SJSA1 (cell line): Measurements from ENCODE around the gene RAB34. TPM values are rescaled to one million over a fixed set of nuclear protein-coding genes. Genes with fewer than 3 reads are reported as not detected.
A peak's percentile ranks its signal among the peaks of the same experiment; 100 is the strongest.

Source experiments
- DNase-seq, 2 experiments: peaks; one replicate each; pipeline ENCODE4 v3.0.0-alpha.2; 2015 to 2020; ENCODE audit warnings: low spot score in 2 of 2, low read depth in 1 of 2
- H3K27ac ChIP-seq: fragments of 250-450 bp; sonication (Bioruptor Pico); 2 replicates; pipeline ENCODE4 v1.5.1; 2020; ENCODE audit warnings: mild to moderate bottlenecking, moderate library complexity
- H3K27me3 ChIP-seq: fragments of 250-450 bp; sonication (Bioruptor Pico); replicated peaks from 2 replicates; pipeline ENCODE4 v1.5.1; 2020; ENCODE audit warnings: mild to moderate bottlenecking, moderate library complexity
- H3K36me3 ChIP-seq: fragments of 250-450 bp; sonication (Bioruptor Pico); 2 replicates; pipeline ENCODE4 v1.5.1; 2020; ENCODE audit warnings: mild to moderate bottlenecking
- H3K4me1 ChIP-seq: fragments of 250-450 bp; sonication (Bioruptor Pico); replicated peaks from 2 replicates; pipeline ENCODE4 v1.6.1; 2021; ENCODE audit warnings: mild to moderate bottlenecking
- H3K4me3 ChIP-seq: fragments of 250-450 bp; sonication (Bioruptor Pico); 2 replicates; pipeline ENCODE4 v1.5.1; 2020; ENCODE audit warnings: mild to moderate bottlenecking
- H3K9me3 ChIP-seq: fragments of 250-450 bp; sonication (Bioruptor Pico); replicated peaks from 2 replicates; pipeline ENCODE4 v1.5.1; 2020; ENCODE audit warnings: mild to moderate bottlenecking
- total RNA-seq: library from RNA; depleted of rRNA; stranded (reverse); fragments of >200 nt; shearing (Covaris generic); gene quantifications from 2 replicates; pipeline ENCODE4 v1.2.3, GENCODE V29; 2014

RAB34 gene
- total RNA-seq, 1 experiment from 2014 or later, result 1,039 TPM

- H3K36me3 ChIP-seq, result peaks cover 78% of the 10 kb centered on the region
- H3K27me3 ChIP-seq, result no peaks in the 10 kb centered on the region
- peaks cover 38% of the 10 kb centered on the region for H3K4me1 ChIP-seq
- peak overlapping the region; percentile 77 for H3K4me3 ChIP-seq
- H3K9me3 ChIP-seq, result no peaks in the 10 kb centered on the region
- DNase-seq, result peak; percentile 78 to 92
- H3K27ac ChIP-seq, result peak overlapping the region; percentile 89
Measured at GRCh38 chr17:28716740-28717577, 709 bp downstream of the RAB34 start.

GRCh38 chr17:28715217-28715616 is 2.5 kb downstream of the RAB34 start:
- Histone ChIP-seq H3K27me3 (no peaks in the 10 kb centered on the region), H3K4me3 (peak overlapping the region; percentile 77; the same call in 1 of the 2 replicates), H3K36me3 (peaks cover 63% of the 10 kb centered on the region), H3K27ac (no peak overlapping the region), H3K9me3 (no peaks in the 10 kb centered on the region), H3K4me1 (peaks cover 39% of the 10 kb centered on the region)
- no peak for DNase-seq

GRCh38 chr17:28714281-28714680 is 3.4 kb downstream of the RAB34 start:
- Histone ChIP-seq H3K27me3 (no peaks in the 10 kb centered on the region), H3K36me3 (peaks cover 68% of the 10 kb centered on the region), H3K9me3 (no peaks in the 10 kb centered on the region), H3K4me3 (no peak overlapping the region), H3K4me1 (peaks cover 38% of the 10 kb centered on the region), H3K27ac (no peak overlapping the region)
- DNase-seq, result no peak

- no peak overlapping the region for H3K4me3 ChIP-seq
- H3K27ac ChIP-seq, result no peak overlapping the region
Measured at GRCh38 chr17:28712705-28713415, 4.8 kb downstream of the RAB34 start.

GRCh38 chr17:28712032-28712704 is 5.5 kb downstream of the RAB34 start:
- H3K36me3 ChIP-seq, result peaks cover 76% of the 10 kb centered on the region
- H3K4me3 ChIP-seq, result no peak overlapping the region
- H3K27me3 ChIP-seq, result no peaks in the 10 kb centered on the region
- no peaks in the 10 kb centered on the region for H3K9me3 ChIP-seq
- H3K27ac ChIP-seq, result no peak overlapping the region
- H3K4me1 ChIP-seq, result peaks cover 29% of the 10 kb centered on the region
- DNase-seq, result no peak

More at GRCh38 chr17:28712705-28713415, 4.8 kb downstream of the RAB34 start:
- Histone ChIP-seq H3K36me3 (peaks cover 77% of the 10 kb centered on the region), H3K4me1 (peaks cover 29% of the 10 kb centered on the region), H3K9me3 (no peaks in the 10 kb centered on the region), H3K27me3 (no peaks in the 10 kb centered on the region)
- DNase-seq, result no peak

- H3K4me3 ChIP-seq, result peak within 1 kb of the TSS; percentile 42
- no peaks in the 10 kb centered on the region for H3K9me3 ChIP-seq
- peaks cover 29% of the 10 kb centered on the region for H3K4me1 ChIP-seq
- H3K36me3 ChIP-seq, result peaks cover 71% of the 10 kb centered on the region
- no peaks in the 10 kb centered on the region for H3K27me3 ChIP-seq
- peak within 1 kb of the TSS; percentile 66 for H3K27ac ChIP-seq
- DNase-seq, result no peak
Measured at GRCh38 chr17:28711723-28712031, 6.0 kb downstream of the RAB34 start, which contains the start of gene PROCA1. Gene PROCA1, minus strand, starts transcription at chr17:28711888. Its CDS starts 228 bp downstream, at chr17:28711660.

- DNase-seq, result peak; percentile 80 to 90
- no peaks in the 10 kb centered on the region for H3K27me3 ChIP-seq
- H3K4me3 ChIP-seq, result peak overlapping the region; percentile 42
- peak overlapping the region; percentile 66 for H3K27ac ChIP-seq
- H3K36me3 ChIP-seq, result peaks cover 69% of the 10 kb centered on the region
- no peaks in the 10 kb centered on the region for H3K9me3 ChIP-seq
- H3K4me1 ChIP-seq, result peaks cover 29% of the 10 kb centered on the region
Measured at GRCh38 chr17:28710861-28711722, 6.6 kb downstream of the RAB34 start.

- peaks cover 65% of the 10 kb centered on the region for H3K36me3 ChIP-seq
- H3K27ac ChIP-seq, result no peak overlapping the region
- H3K9me3 ChIP-seq, result no peaks in the 10 kb centered on the region
- peaks cover 8% of the 10 kb centered on the region for H3K4me1 ChIP-seq
- DNase-seq, result no peak
- no peak overlapping the region for H3K4me3 ChIP-seq
- H3K27me3 ChIP-seq, result no peaks in the 10 kb centered on the region
Measured at GRCh38 chr17:28707339-28707720, 10.3 kb downstream of the RAB34 start.

- Histone ChIP-seq H3K27me3 (no peaks in the 10 kb centered on the region), H3K9me3 (no peaks in the 10 kb centered on the region), H3K4me1 (peaks cover 7% of the 10 kb centered on the region), H3K27ac (no peak overlapping the region), H3K36me3 (peaks cover 67% of the 10 kb centered on the region), H3K4me3 (no peak overlapping the region)
- no peak for DNase-seq
Measured at GRCh38 chr17:28706471-28707338, 11.0 kb downstream of the RAB34 start.

GRCh38 chr17:28705728-28706334 is 11.8 kb downstream of the RAB34 start:
- no peak for DNase-seq
- H3K4me3 ChIP-seq, result no peak overlapping the region
- no peak overlapping the region for H3K27ac ChIP-seq
- peaks cover 74% of the 10 kb centered on the region for H3K36me3 ChIP-seq
- H3K4me1 ChIP-seq, result no peaks in the 10 kb centered on the region
- H3K9me3 ChIP-seq, result no peaks in the 10 kb centered on the region
- H3K27me3 ChIP-seq, result no peaks in the 10 kb centered on the region

- Histone ChIP-seq H3K27me3 (no peaks in the 10 kb centered on the region), H3K36me3 (peaks cover 80% of the 10 kb centered on the region), H3K4me3 (no peak overlapping the region), H3K4me1 (no peaks in the 10 kb centered on the region), H3K27ac (no peak overlapping the region), H3K9me3 (no peaks in the 10 kb centered on the region)
- DNase-seq, result no peak
Measured at GRCh38 chr17:28705074-28705659, 12.5 kb downstream of the RAB34 start.
